Tibial nerve (tissue), 4 donors: Measurements from ENCODE around the gene B4GALT2. TPM values are rescaled to one million over a fixed set of nuclear protein-coding genes. Genes with fewer than 3 reads are reported as not detected.
A peak's percentile ranks its signal among the peaks of the same experiment; 100 is the strongest.

Experiments used
- DNase-seq, 2 donors: peaks; one replicate each; pipeline ENCODE4 v3.0.0-alpha.2; 2019; ENCODE audit warnings: low spot score in 2 of 2
- H3K27ac ChIP-seq, 4 donors: fragments of 200-600 bp; sonication (generic) in 3 of 4; one replicate each; pipeline ENCODE4 v1.5.1; 2017 to 2019; ENCODE audit warnings: mild to moderate bottlenecking in 1 of 4
- H3K27me3 ChIP-seq, 2 donors: fragments of 200-600 bp; sonication (generic) in 1 of 2; one replicate each; pipeline versions ENCODE4 v1.5.1 to v1.6.0; 2017 to 2019
- H3K36me3 ChIP-seq, 3 donors: fragments of 200-600 bp; sonication (generic); one replicate each; pipeline ENCODE4 v1.5.1; 2018 to 2019
- H3K4me1 ChIP-seq, 4 donors: fragments of 200-600 bp; sonication (generic) in 3 of 4; one replicate each; pipeline ENCODE4 v1.5.1; 2017 to 2019
- H3K4me3 ChIP-seq, 4 donors: fragments of 200-600 bp; sonication (generic) in 3 of 4; one replicate each; pipeline ENCODE4 v1.5.1; 2017 to 2019; ENCODE audit warnings: mild to moderate bottlenecking in 1 of 4, moderate library complexity in 1 of 4
- H3K9me3 ChIP-seq, 4 donors: fragments of 200-600 bp; sonication (generic) in 3 of 4; one replicate each; pipeline ENCODE4 v1.5.1; 2017 to 2019
- CTCF ChIP-seq, 5 experiments: fragments of 200-600 bp in 3 of 5; fragments of 450-650 bp in 2 of 5; sonication (generic) in 3 of 5; IDR thresholded peaks; one replicate each; pipeline ENCODE4 v1.5.1; 2016 to 2019; ENCODE audit warnings: antibody characterized with exemption in 5 of 5, mild to moderate bottlenecking in 3 of 5, moderate library complexity in 2 of 5
- EP300 ChIP-seq, 2 donors: sonication (generic); formaldehyde crosslinking; IDR thresholded peaks; one replicate each; pipeline ENCODE4 v1.6.1; 2017; ENCODE audit warnings: antibody characterized with exemption in 2 of 2, mild to moderate bottlenecking in 1 of 2
- POLR2A ChIP-seq, 2 donors: fragments of 450-650 bp; IDR thresholded peaks; one replicate each; pipeline ENCODE4 v1.6.1; 2017; ENCODE audit warnings: antibody characterized with exemption in 2 of 2, mild to moderate bottlenecking in 2 of 2, moderate library complexity in 2 of 2
- WGBS, 2 donors: methylation state at CpG; one replicate each; pipeline ENCODE4 v1.1.5; 2018; 5-methylcytosine and 5-hydroxymethylcytosine counted together
- total RNA-seq, 4 donors: library from RNA; depleted of rRNA; stranded (reverse); fragments of >200 nt; gene quantifications; one replicate each; pipeline ENCODE4 v1.1.0, GENCODE V29; 2016

Gene B4GALT2
- total RNA-seq, 4 donors from 2014 or later = 15.5 to 49.8 (median 21.1) TPM

GRCh38 chr1:44031252-44032169 lies 52.5 kb downstream of the B4GALT2 start, which contains the start of gene SLC6A9:
SLC6A9 (minus strand) TSS chr1:44031462; CDS start chr1:44024277, 7,185 bp downstream.
- Histone ChIP-seq H3K4me1 (peaks cover 0 to 48% (median 19%) of the 10 kb centered on the region in 4 donors), H3K36me3 (no peaks in the 10 kb centered on the region), H3K27ac (peak within 1 kb of the TSS; percentile 58 to 90 (median 84)), H3K4me3 (peak within 1 kb of the TSS; percentile 56 to 81 (median 70)), H3K27me3 (no peaks in the 10 kb centered on the region), H3K9me3 (no peaks in the 10 kb centered on the region)
- peak in 1 of 2 donors; percentile 18 for DNase-seq
- 8 to 17% methylated on average over 24 to 30 of the region's 40 CpGs for WGBS, 2 donors
- TF ChIP-seq POLR2A (IDR thresholded peaks at IDR 0.05) (no peak), EP300 (IDR thresholded peaks at IDR 0.05) (no peak), CTCF (IDR thresholded peaks at IDR 0.05) (no peak)

DNA sequence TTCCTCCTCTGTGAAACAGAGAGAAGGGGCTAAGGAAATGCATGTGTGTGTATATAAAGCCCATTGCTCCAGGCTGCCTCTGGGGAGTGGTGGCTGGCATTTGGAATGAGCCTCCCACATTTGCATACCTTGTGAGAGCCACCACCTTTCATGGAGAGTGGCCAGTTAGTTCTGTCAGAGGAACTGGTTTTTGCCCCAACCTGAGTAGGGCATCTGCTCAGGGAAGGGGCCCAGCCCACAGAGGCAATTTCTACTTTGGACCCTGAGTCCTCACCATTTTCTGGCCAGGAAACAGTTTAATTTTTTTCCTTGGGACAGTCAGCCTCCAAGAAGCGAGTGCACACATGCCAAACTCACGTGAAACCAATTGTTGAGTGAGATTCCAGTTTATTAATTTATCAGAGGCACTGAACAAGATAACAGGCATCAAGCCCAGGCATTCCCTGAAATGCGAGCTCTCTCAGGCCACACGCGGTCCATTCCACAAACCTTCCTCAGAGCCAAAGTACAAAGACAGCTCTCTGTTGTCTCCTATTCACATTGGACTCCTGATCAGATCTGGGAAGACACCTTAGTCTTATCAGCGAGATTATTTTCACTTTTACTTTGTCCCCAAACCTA lies 53.3 kb downstream of the B4GALT2 start:
- Histone ChIP-seq H3K27me3 (no peaks in the 10 kb centered on the region), H3K9me3 (no peaks in the 10 kb centered on the region), H3K4me3 (no peak overlapping the region), H3K36me3 (no peaks in the 10 kb centered on the region), H3K27ac (peak overlapping the region in 3 of 4 donors; percentile 80 to 90 (median 88)), H3K4me1 (peaks cover 0 to 52% (median 19%) of the 10 kb centered on the region in 4 donors)
- TF ChIP-seq POLR2A (IDR thresholded peaks at IDR 0.05) (no peak), EP300 (IDR thresholded peaks at IDR 0.05) (no peak), CTCF (IDR thresholded peaks at IDR 0.05) (no peak)
- WGBS, 2 donors = 53 to 59% methylated on average over 6 of the region's 6 CpGs
- no peak for DNase-seq

DNA sequence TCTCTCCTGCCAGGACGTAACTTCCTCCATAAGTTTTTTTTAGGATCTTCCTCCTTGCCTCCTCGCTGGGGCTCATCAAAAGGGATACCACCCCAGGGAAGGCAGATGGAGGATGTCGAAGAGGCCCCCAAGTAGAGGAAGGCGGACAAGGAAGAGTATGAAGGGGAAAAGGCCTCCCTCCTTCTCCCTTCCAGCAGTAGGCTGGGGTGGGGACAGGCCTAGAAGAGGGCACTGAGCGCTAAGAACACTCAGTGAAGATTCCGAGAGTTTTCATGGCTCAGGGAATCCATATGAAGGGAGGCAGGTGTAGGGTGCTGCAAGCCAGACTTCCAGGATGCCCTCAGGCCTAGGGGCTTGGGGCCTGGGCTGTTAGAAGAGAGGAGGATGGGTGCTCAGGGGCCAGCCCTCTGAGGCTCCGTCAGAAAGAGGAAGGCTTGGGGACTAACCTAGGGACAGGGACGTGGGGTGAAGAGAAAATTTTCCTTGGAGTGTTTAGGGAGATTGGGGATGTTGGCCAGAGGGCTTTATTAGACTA lies 54.1 kb downstream of the B4GALT2 start:
- Histone ChIP-seq H3K36me3 (no peaks in the 10 kb centered on the region), H3K27ac (peak overlapping the region in 2 of 4 donors; percentile 1 to 49), H3K27me3 (no peaks in the 10 kb centered on the region), H3K4me3 (no peak overlapping the region), H3K4me1 (peaks cover 0 to 52% (median 19%) of the 10 kb centered on the region in 4 donors), H3K9me3 (no peaks in the 10 kb centered on the region)
- 83 to 88% methylated on average over 8 of the region's 8 CpGs for WGBS, 2 donors
- TF ChIP-seq POLR2A (IDR thresholded peaks at IDR 0.05) (no peak), CTCF (IDR thresholded peaks at IDR 0.05) (no peak), EP300 (IDR thresholded peaks at IDR 0.05) (no peak)
- no peak for DNase-seq

DNA sequence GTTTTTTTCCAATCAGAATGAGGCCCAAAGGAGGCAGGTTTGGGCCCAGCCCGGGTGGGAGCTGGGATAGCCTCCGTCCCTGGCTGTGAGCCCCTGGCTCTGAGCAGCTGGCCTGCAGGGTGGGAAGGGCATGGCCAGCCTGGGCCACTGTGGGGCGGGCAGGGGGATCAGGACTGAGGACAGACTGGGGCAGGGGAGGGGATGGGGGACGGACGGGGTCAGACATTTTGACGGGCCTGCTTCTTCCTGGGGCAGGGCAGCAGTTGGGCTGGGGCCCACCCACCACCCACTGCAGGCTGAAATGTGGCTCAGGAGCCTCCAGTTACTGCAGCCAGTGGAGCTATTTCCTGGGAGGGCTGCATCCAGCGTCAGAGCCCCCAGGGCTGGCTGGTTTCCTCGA lies 54.7 kb downstream of the B4GALT2 start:
- no peak for DNase-seq
- H3K36me3 ChIP-seq = no peaks in the 10 kb centered on the region
- peaks cover 0 to 49% (median 19%) of the 10 kb centered on the region in 4 donors for H3K4me1 ChIP-seq
- H3K27ac ChIP-seq = peak overlapping the region in 2 of 4 donors; percentile 1 to 4
- 52 to 60% methylated on average over 5 to 6 of the region's 8 CpGs for whole genome bisulfite sequencing, 2 donors
- H3K27me3 ChIP-seq = no peaks in the 10 kb centered on the region
- H3K4me3 ChIP-seq = no peak overlapping the region
- H3K9me3 ChIP-seq = no peaks in the 10 kb centered on the region
- no peak for TF ChIP-seq CTCF (IDR thresholded peaks at IDR 0.05)
- TF ChIP-seq EP300 (IDR thresholded peaks at IDR 0.05) = no peak
- TF ChIP-seq POLR2A (IDR thresholded peaks at IDR 0.05) = no peak
